HG03196 (cell line): ENCODE measurements around the gene ALOX15B.
"Not testable (repeated sequence)": the region's sequence is repeated elsewhere in the genome, so short reads cannot be mapped to it uniquely, and the experiment has no call there.

ENCODE experiments used
- ATAC-seq: cut with Tn5 transposase; IDR thresholded peaks from one replicate; pipeline ENCODE4 v1.9.1; 2021; ENCODE audit not compliant: unreplicated experiment

ALOX15B gene

DNA sequence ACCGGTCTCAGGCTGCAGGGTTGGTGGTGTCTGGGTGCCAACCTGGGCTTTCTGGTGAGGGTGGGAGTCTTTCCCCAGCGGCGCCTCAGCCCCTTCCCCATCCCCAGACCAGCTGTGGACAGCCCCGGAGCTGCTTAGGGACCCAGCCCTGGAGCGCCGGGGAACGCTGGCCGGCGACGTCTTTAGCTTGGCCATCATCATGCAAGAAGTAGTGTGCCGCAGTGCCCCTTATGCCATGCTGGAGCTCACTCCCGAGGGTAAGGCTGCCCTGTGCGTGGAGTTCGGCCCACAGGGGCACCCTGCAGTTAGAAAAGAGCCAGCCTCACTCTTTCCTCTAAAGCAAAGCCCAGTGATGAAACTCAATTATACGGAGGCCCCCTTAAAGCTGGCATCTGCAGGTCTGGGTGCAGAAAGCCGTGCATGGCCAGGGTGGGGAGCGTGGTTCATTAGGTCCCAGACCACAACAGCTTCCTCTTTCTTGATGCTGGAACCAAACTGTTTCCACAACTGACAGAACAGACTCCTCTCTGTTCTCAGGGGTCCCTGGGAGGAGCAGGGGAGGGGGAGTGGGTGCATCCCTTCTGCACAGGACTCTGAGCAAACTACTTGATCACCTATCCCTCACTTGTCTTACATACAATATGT is 25.7 kb upstream of the ALOX15B start:
- ATAC-seq, result no peak

DNA sequence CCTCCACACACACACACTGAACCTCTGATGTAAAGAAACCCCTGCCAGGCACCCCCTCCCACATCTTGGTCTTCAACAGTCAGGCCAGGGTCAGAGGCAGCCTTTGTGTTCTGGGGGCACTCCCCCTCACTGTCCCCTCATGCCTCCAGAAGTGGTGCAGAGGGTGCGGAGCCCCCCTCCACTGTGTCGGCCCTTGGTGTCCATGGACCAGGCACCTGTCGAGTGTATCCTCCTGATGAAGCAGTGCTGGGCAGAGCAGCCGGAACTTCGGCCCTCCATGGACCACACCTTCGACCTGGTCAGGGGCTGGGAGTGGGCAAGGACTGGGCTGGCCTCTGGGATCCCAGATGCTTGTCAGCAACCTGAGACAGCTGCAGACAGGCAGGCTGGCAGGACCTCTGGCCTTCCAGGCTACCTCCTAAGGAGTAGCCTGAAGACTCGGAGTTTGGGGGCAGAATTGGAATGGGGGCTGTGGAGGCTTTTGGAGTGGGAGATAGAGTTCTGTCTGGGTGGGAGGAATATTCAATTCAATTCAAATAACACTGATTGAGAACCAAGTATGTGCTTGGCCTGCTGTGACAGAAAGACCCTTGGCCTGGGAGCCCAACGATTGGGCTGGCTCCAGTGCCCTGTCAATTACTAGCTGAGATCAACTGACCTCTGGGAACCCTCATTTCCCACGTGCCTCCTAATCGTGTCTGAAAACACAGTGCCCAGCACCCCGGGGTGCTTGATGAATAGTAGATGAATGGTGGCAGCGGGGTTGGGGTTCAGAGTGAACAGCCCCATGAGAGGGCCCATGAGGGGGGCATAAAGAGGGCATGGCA is 24.9 kb upstream of the ALOX15B start:
- ATAC-seq, result no peak

DNA sequence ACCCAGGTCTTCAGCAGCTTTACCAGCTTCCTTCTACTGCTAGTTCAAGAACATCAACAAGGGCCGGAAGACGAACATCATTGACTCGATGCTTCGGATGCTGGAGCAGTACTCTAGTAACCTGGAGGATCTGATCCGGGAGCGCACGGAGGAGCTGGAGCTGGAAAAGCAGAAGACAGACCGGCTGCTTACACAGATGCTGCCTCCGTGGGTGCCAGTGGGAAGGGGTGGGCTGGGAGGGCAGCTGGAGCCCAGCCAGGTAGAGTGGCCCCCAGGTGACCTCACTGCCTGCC is 24.4 kb upstream of the ALOX15B start:
- ATAC-seq, result no peak

DNA sequence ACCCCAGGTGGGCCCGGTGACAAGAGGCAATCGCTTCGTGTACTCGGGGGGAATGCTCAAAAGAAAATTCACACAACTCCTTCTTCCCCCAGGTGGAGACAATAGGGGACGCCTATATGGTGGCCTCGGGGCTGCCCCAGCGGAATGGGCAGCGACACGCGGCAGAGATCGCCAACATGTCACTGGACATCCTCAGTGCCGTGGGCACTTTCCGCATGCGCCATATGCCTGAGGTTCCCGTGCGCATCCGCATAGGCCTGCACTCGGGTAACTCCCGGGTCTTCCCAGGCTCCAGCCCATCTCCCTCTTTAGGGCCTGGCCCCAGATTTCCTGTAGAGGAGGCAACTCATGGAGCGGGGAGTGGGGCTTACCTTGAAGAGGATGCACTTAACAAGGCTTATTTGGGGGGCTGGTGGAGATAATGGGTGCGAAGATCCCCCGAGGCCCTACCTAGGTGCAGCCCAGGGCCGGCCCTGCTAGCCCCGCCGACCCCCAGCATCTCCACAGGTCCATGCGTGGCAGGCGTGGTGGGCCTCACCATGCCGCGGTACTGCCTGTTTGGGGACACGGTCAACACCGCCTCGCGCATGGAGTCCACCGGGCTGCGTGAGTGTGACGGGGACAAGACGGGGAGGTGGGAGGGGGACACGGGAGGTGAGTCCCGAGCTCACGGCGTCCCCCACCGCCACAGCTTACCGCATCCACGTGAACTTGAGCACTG is 23.5 kb upstream of the ALOX15B start:
- no peak for ATAC-seq

DNA sequence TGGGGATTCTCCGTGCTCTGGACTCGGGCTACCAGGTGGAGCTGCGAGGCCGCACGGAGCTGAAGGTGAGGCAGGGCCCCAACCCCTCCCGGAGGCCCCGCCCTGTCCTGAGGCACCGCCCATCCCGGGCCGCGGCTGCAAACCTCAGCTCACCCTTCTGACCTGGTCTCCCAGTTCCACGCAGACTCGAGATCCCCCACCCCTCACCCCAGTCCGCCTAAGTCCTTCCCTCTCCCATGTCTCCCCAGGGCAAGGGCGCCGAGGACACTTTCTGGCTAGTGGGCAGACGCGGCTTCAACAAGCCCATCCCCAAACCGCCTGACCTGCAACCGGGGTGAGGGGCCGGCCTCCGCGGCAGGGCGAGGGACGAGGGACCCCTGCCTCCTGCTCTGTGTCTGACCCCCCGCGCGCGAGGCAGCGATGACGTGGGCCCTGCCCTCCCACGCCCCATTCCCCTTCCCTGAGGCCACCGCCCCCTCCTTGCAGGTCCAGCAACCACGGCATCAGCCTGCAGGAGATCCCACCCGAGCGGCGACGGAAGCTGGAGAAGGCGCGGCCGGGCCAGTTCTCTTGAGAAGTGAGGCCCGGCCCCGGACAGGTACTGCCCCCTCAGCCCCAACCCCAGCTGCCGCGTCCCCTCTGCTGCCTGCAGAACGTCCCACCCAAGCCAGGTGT is 22.8 kb upstream of the ALOX15B start:
- ATAC-seq, result no peak

DNA sequence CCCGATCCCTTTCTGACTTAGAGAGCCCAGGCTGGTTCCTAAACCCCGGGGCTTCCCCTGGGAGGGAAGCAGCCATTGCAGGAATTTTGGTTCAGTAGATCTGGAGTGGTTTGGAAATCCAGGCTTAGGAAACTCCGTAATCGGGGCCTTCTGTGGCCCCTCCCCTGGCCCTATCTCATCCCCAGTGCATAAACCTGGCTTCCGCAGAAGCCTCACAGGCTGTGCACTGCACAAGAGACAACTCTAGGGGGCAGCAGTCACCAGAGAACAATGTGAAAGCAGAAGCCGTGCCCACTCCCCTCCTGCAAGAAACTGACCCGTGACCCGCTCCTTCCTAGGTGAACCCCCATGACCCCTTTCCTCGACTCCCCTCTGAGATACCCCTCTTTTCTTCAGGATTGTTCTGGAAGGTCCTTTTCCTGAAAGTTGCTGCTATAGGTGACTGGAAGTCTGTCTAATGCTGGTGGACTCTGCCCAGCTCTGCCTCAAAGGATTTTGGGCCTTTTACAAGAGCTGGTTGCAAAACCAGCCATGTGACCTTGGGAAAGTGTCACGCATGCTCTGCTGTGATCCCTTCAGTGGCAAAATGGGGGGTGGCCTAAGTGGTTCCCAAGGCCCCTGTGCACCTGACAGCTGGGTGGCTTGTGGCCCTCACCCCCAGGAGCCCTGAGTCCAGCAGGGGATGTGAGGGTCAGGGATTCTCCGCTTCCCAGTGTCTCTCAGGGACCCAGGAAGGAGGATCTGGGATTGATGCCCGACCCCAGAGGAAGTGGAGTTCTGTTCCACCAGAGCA is 22.0 kb upstream of the ALOX15B start:
- no peak for ATAC-seq

DNA sequence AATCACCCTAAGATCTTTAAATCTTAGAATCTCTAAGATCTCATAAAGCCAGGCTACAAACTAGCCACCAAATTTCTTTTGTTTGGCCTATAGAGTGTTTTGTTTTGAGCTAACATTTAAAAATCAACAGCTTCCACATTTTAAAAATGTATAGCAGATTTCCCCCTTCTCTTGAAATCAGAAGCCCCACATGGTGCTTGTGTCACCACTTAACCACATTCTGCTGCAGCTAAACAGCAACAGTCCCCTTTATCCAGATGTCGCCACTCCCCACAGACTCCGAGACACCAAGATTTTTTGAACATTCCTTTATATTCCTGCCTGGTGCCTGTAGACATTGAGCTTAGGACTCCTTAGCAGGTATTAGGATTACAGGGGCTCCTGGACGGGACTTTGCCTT is 20.4 kb upstream of the ALOX15B start:
- no peak for ATAC-seq

DNA sequence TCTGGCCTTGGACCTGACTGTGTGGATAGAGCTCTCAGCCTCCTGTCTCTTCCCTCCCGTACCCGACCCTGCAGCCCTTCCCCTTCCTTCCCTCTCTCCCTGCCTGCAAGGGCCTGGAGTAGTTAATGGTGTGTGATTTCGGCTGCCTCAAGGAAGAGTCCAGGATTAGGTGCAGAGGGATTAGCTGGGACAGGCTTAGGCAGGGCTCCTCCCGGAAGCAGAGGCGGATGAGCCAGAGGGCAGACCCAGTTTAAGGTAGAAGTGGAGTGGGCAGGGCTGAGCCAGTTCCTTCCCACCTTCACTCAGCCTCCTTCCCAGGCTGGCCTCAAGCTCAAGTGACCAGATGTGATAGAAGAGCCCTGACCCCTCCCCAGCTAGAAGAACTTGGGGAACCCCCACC is 19.7 kb upstream of the ALOX15B start:
- ATAC-seq, result no peak

DNA sequence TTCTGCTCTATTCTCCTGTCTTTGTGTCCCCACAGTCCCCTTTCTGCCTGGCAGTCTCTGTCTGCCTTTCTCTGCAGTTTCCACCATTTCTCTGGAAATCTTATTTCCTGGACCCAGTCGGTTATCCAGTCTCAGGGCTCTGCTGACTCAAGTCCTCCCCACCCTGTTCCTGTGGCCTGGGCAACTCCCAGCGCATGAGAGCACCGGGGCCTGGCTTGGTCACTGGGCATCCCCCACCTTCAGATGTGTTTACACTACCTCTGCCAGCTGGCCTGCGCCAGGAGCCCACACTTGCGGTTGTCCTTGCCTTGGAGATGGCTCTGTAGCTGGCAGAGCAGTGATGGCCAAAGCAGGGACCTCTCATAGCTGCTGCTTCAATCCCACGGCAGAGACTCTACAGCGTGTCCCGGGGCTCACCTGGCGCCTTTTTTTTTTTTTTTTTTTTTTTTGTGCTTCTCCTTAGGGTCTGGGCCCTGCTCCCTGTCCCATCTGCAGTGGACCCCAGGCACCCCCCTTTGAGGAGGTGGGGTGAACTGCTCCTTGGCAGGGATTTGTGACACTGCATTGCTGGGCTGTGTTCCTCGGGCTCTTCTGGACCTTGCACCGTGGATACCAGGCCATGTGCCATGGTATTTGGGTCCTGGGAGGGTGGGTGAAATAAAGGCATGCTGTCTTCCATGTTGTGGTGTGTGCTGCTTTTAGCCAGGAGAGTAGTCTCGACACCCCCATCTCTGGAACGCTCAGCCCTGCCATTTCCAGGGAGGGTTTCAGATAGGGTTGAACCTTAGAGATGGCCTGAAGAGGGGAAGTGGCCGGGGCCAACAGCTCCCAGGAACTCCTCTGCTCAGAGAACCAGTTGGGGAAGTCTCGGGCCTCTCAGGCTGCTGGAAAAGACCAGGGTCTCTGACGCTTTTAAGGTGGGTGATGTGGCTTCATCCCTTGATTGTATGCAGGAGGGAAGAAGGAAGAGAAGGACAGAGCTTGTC is 18.9 kb upstream of the ALOX15B start:
- ATAC-seq, result no peak

DNA sequence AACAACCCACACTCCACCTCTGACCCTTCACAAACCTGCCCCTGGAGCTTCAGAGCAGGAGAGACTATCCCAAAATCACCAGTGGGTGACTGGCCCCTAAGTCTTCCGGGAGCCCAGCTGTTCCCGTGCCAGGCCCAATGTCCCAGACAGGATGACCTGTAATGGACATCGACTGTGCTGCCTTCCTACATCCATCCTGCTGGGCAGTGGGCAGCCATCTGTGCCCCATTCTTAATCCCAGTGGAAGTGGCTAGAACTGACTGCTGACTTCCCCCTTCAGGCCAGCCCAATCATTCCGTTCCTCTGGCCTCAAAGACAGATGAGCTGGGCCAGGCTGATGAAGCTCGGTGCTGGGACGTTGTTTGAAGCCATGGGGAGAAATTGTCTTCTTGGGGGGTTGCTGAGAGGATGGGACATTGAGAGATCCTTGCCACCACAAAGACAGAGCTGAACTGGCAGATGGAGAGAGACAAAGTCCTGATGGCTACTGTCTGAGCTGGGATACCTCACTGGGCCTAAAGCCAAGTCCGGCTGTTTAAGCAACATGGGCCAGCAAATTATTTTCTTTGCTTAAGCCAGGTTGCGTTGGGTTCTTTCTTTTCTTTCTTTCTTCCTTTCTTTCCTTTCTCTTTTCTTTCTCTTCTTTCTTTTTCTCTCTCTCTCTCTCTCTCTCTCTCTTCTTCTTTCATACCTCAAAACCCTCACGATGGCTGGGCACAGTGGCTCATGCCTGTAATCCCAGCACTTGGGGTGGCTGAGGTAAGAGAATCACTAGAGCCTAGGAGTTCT is 17.9 kb upstream of the ALOX15B start:
- ATAC-seq, result no peak

DNA sequence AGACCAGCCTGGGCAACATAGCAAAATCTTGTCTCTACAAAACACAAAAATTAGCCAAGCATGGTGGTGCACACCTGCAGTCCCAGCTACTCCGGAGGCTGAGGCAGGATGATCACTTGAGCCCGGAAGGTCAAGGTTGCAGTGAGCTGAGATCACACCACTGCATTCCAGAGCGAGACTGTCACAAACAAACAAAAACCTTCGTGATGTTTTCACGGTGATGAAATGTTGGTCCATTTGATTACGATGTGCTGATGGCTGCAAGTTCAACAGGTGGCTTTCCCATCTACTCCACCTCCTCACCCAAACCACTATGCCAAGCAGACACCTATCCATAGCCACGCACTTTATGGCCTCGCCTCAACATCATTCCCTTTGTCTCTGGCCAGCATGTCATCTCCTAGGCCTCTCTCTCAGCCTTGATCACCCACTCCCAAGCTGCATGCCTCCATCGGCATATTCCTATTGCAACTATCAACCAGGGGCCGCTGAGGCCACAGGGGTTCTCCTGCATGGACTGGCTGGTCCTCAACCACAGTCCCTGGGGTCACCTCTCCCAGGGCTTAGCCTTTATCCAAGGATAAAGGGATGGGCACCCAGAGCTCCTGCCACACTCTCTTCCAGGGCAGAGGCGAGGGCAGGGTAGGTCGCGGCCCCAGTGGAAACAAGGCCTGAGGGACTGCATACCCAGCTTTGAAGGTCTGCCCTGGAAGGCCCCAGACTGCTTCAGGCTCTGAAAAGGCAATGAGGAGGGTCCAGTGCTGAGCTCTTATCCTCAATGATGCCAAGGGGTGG is 17.1 kb upstream of the ALOX15B start:
- no peak for ATAC-seq

DNA sequence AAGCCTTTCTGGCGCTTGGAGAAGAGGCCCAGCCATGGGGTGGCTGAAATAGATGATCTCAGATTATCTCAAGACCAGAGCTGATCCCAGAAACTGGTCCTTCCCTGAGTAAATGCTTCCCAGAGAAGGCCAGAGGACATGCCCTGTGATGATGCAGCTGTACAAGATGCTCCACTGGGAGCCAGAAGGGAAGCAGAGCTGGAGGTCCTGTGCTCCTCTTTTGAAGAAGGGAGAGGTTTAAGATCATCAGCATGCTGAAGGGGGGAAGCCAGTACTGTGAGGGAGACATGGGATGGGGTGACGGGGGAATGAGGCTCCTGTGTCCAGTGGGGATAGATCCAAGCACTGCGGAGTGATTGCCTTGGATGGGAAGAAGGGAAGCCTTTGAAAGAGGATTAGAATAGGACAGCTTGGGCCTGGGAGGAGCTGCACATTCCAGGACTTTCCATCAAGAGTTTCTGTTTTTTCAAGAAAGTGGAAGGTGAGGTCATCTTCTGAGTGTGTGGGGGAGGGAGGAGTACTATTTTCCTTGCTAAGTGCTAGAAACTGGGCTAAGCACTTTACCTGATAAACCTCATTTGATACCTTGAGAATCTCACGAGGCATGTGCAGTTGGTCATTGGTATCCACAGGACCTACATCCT is 16.4 kb upstream of the ALOX15B start:
- ATAC-seq, result no peak

DNA sequence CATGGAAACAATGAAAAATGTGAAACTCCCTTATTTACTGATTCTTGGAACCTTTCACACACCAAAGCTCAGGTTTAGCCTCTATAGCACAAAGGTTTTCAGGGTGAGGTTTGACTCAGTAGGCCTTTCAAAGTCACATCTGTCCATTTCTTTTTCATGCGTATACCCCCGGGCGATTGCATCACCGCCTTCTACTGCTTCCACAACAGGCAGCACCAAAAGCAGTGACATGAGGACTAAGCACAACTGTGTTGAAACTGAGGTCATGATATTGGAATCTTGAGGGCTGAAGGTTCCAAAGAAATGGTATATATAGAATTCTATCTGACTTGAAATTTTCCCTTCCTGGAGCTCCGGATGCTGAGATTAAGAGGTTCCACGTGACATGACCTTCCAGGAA is 14.7 kb upstream of the ALOX15B start:
- not testable (repeated sequence) for ATAC-seq

DNA sequence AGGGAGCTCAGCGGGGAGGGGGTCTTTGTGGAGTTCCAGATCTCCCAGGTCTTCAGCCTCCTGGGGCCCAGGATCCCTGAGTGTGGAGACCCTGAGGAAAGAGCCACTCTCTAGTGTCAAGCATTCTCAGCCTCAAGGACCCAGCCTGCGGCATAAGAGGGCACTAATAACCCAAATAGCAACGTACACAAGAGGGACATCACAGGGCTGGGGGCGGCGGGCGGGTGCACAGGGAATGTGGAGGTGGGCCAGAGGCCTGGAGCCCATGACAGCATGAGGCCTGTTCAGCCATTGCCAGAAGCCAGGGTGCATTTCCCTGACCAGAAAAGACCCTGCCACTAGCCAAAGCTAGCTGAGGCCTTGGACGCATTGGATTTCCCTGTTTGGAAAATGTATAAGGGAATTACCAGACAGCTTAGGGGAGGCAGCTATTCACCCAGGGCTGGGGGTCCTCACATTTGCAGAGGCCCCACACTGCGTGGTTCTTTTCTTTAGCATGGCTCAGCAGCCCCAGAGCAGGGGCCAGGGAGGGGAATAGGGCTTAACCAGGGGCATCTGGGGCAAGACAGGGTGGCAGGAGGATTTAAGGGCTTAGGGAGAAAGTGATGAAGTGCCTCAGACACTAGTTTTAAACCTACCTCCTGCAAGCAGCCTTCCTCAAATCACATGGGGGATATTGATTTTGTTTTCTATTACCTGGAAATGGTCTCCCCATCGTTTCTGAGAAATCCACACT is 13.5 kb upstream of the ALOX15B start:
- no peak for ATAC-seq

DNA sequence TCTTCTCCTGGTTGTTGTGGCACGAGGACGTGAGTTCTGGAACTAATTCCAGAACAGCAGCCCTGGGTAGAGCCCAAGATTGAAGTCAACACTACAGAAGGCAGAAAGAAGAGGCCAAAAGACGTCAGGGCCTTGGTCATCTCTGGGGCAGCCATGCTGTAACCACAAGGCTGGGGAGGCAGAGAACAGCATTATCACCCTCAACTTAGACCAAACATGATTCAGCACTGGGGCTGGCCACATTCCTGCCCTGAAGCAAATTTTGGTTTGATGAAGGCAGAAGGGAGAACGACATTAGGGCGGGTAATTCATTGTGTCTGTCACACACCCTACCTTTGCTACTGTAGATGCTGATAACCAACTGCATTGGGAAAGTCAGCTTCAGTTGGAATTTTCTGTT is 9.7 kb upstream of the ALOX15B start:
- ATAC-seq, result no peak

DNA sequence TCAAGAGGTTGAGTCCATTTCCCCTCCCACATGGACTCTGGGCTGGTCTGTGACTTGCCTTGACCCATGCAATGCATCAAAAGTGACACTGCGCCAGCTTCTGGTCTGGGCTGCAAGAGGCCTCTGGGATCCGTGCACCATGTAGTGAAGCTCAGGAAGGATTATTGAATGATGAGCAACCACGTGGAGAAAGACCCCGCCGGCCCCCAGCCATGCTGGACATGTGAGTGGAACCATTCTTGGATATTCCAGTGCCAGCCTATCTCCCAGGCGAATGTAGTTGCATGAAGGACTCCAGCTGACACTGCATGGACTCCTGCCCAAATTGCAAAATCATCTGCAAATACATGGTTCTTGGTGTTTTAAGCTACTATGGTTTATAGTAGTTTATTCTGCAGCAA is 7.6 kb upstream of the ALOX15B start:
- ATAC-seq, result no peak

DNA sequence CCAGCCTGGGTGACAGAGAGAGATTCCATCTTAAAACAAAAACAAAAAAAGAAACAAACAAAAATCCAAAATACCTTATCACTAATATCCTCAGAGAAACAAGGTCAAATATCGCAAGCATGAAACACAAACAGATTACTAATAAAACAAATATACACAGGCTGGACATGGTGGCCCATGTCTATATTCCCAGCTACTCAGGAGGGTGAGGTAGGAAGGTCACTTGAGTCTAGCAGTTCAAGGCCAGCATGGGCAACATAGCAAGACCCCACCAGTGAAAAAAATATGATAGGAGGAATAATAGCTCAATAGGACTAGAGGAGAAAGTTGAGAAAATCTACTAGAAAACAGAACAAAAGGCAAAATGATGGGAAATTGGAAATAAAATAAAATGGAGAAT is 6.9 kb upstream of the ALOX15B start:
- ATAC-seq, result no peak
